GM21381 (cell line): ENCODE data around the gene SAMM50.

Source experiments
- ATAC-seq: cut with Tn5 transposase; IDR thresholded peaks from one replicate; pipeline ENCODE4 v1.9.1; 2021; ENCODE audit warnings: mild to moderate bottlenecking, moderate library complexity; ENCODE audit not compliant: unreplicated experiment

The SAMM50 gene

DNA sequence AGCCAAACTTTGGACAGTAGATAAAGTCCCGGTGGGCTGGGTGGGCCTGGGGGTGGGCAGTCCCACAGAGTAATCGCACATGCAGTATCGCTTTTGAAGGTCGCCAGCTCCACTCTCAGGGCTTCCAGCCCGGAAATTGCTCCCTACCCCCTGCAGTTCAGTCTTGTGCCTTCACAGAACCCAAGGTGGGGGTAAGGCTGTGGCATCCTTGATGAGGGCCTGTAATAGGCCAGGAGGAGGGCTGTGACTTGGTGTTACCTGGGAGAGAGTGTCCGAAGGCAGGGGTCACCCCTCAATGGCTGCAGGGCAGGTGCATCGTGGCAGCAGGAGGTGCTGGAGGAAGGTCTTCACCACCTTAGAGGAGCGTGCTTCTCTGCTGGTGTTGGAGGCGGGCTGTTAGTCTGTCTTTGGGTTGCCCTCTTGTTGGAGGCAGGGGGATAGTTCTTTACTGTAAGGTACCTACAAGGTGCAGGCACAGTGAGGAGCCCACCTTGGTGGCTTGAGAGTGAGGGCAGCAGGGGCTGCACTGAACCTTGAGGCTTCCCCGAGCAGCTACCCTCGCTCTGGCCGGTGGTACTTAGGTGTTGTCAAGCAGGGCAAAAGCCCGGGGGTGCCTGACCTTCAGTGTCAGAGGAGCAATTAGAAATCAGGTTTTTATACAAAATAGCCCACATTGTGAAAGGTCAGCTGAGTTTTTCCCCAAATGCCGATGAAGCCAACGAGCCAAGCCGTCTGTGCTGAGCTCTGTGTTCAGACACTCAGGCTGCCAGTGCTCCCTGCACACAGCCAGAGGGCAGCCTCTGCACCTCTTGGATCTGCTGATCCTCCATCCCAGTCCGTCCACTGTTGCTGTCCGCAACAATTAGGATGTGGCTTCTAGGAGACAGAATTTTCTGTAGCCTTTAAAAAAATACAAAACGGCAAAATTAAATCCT lies 21.9 kb downstream of the SAMM50 start:
- ATAC-seq = no peak

DNA sequence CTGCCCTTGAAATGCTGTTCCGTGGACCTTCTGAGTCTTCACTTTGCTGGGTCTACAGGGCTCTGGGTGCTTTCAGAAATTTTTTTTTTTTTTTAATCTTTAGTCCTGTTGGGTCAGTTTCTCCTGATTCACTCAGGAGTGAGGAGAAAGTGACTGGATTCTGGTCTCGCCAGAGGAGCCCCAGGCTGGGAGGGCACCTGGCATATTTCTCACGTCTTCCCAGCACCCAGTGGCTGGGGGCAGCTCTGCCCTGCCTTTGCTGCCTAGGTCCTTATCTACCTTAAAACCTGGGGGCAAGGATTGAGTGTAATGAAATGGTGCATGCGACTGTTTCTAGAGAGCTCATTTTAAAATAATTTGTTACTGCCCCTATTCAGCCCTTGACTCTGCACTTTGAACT lies 23.3 kb downstream of the SAMM50 start:
- no peak for ATAC-seq

DNA sequence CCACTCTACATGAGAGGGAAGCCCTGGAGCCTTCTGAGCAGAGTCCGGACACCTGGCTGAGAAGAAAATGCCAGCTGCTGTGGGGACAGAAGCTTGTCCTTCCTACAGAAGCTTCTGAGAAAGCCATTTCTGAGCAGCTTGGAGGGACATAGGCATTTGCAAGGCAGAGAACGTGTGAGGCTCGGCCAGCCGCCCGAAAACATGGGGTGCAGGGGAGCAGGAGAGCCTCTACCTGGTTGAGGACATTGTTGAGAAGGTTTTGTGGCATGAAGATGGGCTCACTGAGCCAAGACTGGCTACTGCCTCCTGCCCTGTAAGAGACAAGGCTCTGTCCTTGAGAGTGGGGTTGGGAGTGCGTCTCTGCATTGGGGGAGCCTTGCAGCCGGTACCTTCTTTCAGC lies 25.3 kb downstream of the SAMM50 start:
- no peak for ATAC-seq

DNA sequence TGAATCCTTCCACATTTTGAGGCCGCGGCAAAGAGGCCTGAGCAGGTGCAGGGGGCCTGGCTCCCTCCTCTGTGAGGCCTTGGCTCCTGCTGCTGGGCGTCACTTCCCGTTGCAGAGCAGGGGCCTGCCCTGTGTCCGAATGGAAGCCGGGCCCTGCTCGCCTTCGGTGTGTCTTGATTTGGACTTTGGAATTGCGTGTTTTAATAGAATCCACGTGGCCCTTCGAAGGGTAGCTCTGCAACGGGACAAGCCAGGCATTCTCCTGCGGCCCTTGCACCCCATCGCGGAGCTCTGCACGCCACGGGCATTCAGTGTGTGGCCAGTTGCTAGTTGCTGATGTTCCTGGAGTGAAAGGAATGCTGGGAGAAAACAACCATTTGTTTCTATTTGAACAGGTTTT lies 25.8 kb downstream of the SAMM50 start:
- no peak for ATAC-seq

DNA sequence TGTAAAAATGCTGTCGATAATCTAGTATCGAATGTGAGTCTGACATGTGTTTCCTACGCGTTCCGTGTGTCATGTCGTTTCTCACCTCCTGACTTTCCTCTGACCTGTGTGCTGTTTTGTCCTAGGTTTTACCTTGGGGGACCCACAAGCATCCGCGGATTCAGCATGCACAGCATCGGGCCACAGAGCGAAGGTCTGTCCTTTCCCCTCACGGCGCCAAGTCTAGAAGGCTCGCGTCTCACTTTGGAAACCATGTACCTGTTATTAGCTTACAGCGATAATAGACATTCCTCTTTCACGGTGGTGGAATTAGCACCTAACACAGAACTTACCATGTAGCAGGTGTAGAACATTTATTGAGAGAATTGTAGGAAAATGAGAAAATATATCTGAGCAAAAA lies 28.6 kb downstream of the SAMM50 start:
- ATAC-seq = no peak

DNA sequence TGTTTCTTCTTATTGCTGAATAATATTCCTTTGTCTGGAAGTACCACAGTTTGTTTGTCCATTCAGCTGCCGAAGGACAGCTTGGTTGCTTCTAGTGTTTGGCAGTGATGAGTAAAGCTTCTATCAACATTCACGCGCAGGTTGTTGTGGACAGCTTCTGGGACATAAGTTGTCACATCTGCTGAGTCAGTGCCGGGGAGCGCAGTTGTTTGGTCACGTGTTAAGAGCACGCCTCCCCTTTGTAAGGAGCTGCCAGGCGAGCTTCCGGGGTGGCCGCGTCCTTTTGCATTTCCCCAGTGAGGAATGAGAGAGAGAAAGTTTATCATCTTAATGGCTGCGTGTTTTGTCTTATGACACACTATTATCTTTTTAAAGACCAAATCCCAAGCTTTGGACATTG lies 30.3 kb downstream of the SAMM50 start:
- ATAC-seq = no peak

DNA sequence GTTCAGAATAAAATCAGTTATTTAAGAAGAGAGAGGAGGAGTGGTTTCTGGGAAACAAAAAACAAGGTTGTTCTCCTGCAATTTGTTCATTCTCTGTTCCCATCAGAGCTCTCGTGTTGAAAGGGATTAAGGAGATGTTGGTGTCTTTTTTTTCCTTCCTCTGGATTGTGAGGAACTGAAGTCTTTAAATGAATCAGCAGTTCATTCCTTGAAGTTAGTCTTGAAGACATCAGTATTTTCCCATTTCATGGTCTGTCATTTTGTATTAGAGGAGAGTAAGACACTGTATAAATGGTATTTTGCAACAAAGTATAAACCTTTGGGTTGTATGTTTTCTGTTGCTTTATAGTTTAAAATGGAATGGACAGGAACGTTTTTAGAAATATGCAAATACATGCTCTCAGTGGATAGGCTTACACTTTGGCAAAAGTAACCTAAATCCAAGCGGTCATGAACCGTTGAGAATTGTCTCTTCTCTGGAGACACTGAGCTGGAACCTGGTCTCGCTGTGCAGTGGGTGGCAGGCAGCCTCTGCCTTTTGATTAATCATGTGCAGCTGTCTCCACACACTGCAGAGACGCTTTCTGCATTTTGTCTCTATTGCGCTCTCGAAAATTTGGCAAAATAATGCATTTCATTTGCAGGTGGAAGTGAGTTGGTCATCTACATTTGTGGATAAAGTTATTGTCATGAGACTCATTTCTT lies 33.0 kb downstream of the SAMM50 start:
- no peak for ATAC-seq

DNA sequence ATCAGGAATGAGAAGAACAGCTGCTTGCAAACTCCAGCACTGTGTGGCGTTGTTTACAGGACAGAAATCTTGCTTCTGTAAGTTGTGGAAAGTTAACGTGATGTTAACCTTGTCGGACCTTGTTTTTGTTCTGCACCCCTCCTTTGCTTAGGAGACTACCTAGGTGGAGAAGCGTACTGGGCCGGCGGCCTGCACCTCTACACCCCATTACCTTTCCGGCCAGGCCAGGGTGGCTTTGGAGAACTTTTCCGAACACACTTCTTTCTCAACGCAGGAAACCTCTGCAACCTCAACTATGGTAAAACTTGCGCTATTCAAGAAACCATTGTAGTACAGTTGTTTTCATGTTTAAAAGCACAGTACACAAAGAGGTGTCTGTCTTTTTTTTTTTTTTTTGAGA lies 33.7 kb downstream of the SAMM50 start:
- ATAC-seq = no peak

DNA sequence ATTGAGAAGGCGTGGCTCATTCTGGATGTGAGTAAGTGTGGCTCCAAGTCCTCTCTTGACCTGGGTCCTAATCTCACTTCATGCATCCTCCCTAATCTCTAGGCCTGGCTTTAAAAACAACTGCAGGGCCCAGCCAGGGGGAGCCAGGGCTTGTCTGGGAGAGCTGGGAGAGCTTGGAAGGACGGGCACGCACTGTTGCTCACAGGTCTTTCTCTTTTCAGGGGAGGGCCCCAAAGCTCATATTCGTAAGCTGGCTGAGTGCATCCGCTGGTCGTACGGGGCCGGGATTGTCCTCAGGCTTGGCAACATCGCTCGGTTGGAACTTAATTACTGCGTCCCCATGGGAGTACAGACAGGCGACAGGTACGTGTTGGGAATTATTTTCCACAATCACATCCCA lies 34.8 kb downstream of the SAMM50 start:
- ATAC-seq = no peak

DNA sequence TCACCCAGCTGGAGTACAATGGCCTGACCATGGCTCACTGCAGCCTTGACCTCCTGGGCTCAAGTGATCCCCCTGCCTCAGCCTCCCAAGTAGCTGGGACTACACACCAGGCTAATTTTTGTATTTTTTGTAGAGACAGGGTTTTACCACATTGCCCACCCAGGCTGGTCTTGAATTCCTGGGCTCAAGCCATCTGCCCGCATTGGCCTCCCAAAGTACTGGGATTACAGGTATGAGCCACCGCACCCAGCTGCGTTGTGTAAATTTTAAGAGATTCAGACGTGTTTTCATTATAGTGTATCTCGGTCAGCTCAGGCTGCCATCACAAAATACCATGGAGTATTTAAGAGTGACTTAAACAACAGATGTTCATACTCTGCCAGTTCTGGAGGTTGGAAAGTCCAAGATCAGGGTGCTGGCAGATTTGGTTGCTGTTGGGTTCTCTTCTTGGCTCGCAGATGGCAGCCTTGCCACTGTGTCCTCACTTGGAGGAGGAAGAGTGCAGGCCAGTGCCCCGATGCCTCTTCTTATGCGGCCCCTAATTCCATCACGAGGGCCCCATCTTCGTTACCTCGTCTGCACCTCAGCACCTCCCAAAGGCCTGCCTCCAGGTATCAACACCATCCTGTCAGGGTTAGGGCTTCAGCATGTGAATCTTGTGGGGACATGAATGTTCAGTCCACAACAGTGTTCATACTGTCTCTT lies 36.2 kb downstream of the SAMM50 start:
- no peak for ATAC-seq

DNA sequence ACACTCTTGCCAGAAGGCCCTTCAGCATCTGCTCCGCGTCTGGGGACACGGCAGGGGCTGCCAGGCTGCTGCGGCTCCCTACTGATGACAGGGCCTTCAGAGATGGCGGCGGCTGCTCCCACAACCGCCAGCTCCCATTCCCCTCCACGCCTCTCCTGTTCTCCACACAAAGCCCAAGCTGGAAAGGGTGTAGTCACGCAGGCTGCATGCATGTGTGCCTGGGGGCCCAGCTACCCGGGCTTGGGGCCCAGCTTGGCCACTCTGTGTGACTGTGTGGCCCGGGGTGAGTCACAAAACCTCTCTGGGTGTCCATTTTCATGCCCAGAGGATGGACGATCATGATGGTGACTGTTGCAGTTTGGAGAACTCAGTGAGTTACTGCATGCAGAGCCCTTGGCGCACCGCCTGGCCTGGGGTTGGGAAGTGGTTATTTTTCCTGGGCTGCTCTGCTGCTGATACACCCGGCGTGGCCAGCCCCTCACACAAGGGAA lies 37.1 kb downstream of the SAMM50 start:
- ATAC-seq = no peak

DNA sequence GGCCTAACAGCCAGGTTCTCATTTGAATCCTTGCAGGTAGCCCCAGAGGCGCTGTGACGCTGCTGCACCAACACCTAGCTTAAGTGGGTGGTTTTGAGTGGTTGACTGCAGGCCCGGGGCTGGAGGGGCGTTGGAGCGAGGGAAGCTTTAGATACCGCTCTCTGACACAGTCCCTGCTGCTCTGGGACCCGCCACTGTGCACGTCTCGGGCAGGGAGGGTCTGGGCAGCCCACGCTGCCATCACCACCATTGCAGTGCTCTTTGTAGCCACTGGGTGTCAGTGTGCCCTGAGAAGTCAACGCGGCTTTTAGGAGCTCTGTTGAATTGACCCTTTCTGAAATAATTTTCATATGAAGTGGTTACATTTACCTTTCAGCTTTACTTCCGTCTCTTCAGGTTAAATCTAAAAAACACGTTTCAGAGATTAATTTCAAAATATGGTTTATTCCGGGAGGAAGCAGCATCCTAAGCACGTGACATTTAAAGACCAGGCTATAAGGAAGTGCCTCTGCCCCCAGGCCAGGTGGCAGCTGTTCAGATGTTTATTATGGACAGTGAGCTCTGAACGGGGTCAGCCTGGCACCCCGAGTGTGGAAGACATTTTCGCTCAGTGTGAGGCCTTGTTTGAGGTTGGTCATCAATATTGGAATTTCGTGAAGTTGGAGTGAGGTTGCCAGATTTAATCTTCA lies 38.0 kb downstream of the SAMM50 start:
- no peak for ATAC-seq

DNA sequence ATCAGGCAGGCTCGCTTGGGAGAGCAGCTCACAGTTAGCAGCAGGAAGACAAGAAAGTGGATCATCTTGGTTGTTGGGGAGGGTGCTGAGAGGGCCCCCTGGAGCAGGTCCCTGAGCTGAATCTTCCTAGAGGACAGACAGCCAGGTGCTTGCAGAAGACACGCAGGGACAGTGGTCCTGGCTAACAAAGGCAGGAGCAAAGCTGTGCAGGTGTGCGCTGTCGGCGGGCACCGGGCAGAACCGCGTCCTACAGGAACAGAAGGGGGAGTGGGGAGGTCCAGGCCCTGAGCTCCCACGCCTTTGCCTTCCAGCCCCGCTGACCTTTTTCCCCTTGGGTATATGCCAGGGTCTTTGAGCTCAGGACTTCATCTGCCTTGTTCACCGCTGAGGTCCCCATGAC lies 38.8 kb downstream of the SAMM50 start:
- ATAC-seq = no peak

DNA sequence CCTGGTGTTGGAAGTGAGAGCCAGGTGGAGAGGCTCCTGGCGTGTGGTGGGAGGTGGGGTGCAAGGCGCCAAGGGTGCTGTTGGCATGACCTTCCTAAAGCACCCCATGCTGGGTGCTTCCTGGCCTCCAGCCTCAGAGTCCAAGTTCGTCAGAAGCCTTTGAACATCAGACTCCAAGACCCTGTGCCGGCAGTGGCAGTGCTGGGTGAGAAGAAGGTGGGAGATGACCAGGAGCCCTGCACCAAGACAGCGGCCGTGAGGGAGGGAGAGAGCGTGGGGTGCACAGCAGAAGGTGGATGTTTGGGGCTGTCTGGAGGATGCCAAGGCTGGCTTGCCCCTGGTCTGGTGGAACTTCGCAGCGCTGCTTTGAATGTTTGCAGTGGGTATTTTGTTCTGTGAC lies 39.2 kb downstream of the SAMM50 start:
- ATAC-seq = no peak

DNA sequence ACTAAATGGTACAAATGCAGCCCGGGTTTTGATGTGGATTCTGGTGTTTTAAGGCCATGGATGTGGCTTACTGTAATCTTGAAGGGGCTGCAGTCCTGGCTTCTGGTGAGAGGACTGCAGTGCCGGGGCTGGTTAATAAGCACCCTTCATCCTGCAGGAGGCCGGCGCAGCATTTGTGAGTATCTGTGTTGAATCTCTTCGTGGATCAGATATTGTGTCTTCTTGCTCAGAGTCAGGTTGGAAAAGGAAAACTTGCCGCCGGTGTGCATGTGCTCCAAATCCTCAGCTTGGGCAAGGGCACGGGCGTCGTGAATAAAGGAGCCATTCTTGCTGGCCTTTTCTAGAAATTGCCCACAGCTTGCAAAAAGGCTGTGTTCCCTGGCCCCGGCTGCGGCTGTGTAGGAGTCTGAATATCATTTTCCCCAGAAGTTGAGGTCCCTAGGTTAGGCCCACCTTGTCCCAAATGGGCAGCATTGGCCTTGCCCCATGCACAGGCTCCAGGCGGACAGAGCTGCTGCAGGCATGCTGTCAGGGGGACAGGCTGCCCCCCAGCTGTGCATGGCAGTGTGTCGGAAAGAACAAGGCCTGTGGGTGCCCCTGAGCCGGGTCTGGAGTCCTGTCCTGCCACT lies 39.9 kb downstream of the SAMM50 start:
- no peak for ATAC-seq

DNA sequence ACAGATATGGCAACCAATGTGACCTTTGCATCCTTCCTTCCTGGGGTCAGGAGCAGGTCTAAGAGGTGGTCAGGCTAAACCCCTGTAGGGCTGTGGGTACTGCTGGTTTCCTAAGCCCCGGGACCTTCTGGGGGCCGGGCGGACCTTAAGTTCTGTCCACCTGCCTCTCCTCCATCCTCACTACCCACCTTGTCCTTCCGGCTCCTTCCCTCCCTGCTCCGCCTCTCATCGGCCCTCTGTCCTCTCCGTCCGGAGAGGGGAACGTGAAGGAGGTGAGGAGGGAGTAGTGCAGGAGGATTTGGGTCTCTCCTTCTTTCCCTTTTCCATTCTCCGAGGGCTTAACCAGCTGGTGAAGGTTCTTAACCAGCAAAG lies 40.5 kb downstream of the SAMM50 start:
- no peak for ATAC-seq

DNA sequence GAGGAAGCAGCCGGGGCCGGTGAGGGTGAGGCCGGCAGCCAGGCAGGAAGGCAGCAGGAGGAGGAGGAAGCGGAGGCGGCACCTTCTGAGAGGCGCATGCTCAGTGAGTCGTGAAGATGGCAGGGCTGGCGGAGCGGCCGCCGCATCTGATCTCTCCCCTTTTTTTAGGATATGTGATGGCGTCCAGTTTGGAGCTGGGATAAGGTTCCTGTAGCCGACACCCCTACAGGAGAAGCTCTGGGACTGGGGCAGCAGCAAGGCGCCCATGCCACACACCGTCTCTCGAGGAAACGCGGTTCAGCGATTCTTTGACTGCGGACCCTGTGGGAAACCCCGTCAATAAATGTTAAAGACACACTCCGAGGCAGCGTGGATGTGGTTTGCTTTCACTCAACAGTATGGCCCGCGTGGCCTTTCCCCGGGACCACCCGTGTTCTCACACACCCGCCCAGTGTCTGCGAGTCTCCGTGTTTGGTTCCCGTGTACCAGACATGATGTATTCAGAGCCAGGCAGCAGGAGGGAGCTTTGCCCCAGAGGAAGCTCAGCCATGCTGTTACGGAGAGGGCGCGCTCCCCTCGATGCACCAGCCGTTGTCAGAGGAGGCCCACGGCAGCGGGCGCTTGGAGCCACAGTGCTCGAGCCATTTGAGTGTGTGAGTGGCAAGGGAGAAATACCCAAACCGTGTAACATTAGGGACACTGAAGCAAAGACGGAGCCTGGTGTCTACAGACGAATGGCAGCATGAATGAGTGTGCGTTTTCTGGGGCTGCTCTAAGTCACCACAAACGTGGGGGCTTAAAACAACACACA lies 41.1 kb downstream of the SAMM50 start:
- ATAC-seq = peak; percentile 72

DNA sequence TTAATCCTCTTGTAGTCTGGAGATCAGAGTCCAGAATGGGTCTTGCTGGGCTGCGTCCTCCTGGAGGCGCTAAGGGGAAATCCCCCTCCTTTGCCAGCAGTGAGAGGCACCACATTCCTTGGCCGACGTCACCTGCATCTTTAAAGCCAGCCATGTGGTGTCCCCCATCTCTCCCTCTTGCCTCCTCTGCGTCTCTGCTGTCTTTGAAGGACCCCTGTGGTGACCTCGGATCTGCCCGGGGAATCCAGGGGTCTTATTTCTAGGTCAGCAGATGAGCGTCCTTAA lies 41.7 kb downstream of the SAMM50 start:
- no peak for ATAC-seq

DNA sequence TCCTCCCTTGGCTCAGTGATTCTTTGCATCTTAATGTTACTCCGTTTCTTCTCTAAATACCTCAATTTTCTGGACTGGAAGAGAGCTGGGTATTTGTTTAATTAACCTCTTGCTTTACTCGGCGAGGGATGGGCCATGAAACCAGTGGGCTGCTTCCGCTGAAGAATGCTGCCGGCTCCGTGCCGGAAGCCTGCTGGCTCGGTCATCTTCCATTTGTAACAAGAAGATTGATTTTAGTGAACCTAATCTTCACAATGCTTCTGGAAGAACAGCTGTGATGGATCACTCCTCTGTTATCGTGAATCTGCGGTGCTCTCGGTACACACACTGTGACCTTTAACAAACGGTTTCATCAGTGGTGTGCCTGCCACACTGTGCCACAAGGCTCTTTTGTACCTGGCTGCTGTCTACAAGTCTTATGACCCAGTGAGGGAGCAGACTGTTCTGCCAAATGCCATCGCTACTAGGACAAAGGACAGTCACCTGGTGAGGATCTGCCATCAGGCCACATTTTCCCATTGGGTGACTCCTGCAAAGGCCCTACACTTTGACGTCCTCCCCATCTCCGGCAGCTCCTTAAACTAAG lies 43.5 kb downstream of the SAMM50 start:
- ATAC-seq = no peak

DNA sequence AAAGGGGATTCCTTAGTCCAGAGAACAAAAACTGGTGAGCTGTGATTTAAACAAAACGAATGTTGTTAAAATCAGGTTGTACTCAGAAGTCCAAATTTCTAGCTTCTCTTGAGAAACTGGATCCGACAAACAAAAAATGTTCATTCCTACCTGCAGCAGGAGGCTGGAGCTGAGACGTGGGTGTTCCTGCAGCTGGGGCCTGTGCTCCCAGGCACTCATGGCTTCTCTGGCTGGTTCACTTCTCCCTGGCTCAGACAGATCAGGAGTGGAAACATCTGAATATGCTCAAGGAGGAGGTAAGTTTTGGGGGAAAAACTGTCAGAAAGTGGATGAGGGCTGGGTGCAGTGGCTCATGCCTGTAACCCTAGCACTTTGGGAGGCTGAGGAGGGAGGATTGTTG lies 44.1 kb downstream of the SAMM50 start:
- no peak for ATAC-seq
